ENCODE results near the gene CRTC1. TPM values are rescaled to one million over a fixed set of nuclear protein-coding genes. Genes with fewer than 3 reads are reported as not detected.
A peak's percentile ranks its signal among the peaks of the same experiment; 100 is the strongest.

CRTC1 gene
- total and polyA plus RNA-seq, 2 of the 13 experiments (the other 11 are each of a cell fraction or from before 2014, with no cell fraction given) = 2.0 to 2.7 TPM

DNA sequence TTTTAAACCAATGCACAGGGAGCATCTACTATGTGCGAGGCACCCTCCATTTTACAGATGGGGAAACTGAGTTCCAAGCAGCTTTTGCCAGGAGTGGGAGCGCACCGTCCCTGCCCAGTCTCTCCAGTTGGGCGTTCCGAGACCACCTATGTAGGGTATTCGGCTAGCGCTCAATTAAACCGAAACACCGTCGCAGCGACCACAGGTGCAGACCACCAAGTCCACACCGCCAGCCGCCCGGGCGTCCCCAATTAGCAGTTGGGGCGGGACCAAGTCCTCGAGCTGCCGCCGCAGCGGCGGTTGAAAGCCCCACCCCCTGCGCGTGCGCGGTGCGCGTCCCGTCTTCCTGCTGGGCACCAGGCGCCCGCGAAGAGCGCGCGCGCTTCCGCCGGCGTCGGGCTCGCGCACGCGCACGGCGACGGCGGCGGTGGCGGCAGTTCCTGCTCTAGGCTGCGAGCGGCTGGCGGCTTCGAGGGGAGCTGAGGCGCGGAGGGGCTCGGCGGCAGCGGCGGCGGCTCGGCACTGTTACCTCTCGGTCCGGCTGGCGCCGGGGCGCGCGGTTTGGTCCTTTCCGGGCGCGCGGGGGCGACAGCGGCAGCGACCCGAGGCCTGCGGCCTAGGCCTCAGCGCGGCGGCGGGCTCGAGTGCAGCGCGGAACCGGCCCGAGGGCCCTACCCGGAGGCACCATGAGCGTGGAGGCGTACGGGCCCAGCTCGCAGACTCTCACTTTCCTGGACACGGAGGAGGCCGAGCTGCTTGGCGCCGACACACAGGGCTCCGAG is 148.2 kb downstream of the CRTC1 start, which contains the start of gene UPF1 (continued):
- TF ChIP-seq NFKBIZ (CRISPR knock-in tag; IDR thresholded peaks at IDR 0.05) (no peak), MIER2 (CRISPR knock-in tag; IDR thresholded peaks at IDR 0.05) (no peak), KAT8 (CRISPR knock-in tag; IDR thresholded peaks at IDR 0.05) (no peak), ZFYVE20 (CRISPR knock-in tag; IDR thresholded peaks at IDR 0.05; ENCODE audit: borderline replicate concordance, low read depth) (no peak), NFYB (CRISPR knock-in tag; IDR thresholded peaks at IDR 0.05) (no peak; the same call in 1 of the 2 replicates), SCMH1 (CRISPR knock-in tag; IDR thresholded peaks at IDR 0.05; ENCODE audit: borderline replicate concordance) (no peak), MAF1 (CRISPR knock-in tag; IDR thresholded peaks at IDR 0.05; ENCODE audit: borderline replicate concordance) (peak; percentile 75; the same call in 1 of the 2 replicates), ZFP82 (CRISPR knock-in tag; IDR thresholded peaks at IDR 0.05; ENCODE audit: borderline replicate concordance) (peak; percentile 80; the same call in 1 of the 2 replicates), ZNF468 (CRISPR knock-in tag; IDR thresholded peaks at IDR 0.05) (no peak), GABPB1 (CRISPR knock-in tag; IDR thresholded peaks at IDR 0.05) (peak; percentile 47), HMG20B (CRISPR knock-in tag; conservative IDR thresholded peaks at IDR 0.05) (no peak), ZBTB7B (CRISPR knock-in tag; IDR thresholded peaks at IDR 0.05) (peak; percentile 60; the same call in 1 of the 2 replicates), CENPT (CRISPR knock-in tag; IDR thresholded peaks at IDR 0.05; ENCODE audit: low read depth) (peak; percentile 78; the same call in 1 of the 2 replicates), SRSF4 (IDR thresholded peaks at IDR 0.05; ENCODE audit: low read depth, low read length, poor library complexity, severe bottlenecking) (no peak), ARNT2 (CRISPR knock-in tag; IDR thresholded peaks at IDR 0.05; ENCODE audit: low read depth) (peak; percentile 88), YEATS4 (CRISPR knock-in tag; IDR thresholded peaks at IDR 0.05; ENCODE audit: borderline replicate concordance) (peak; percentile 68)
- TF ChIP-seq, protein P1, sequence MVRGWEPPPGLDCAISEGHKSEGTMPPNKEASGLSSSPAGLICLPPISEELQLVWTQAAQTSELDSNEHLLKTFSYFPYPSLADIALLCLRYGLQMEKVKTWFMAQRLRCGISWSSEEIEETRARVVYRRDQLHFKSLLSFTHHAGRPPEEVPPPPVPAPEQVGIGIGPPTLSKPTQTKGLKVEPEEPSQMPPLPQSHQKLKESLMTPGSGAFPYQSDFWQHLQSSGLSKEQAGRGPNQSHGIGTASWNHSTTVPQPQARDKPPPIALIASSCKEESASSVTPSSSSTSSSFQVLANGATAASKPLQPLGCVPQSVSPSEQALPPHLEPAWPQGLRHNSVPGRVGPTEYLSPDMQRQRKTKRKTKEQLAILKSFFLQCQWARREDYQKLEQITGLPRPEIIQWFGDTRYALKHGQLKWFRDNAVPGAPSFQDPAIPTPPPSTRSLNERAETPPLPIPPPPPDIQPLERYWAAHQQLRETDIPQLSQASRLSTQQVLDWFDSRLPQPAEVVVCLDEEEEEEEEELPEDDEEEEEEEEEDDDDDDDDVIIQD (CRISPR knock-in tag; IDR thresholded peaks at IDR 0.05; ENCODE audit: low read depth) = no peak
- TF ChIP-seq, protein P2, sequence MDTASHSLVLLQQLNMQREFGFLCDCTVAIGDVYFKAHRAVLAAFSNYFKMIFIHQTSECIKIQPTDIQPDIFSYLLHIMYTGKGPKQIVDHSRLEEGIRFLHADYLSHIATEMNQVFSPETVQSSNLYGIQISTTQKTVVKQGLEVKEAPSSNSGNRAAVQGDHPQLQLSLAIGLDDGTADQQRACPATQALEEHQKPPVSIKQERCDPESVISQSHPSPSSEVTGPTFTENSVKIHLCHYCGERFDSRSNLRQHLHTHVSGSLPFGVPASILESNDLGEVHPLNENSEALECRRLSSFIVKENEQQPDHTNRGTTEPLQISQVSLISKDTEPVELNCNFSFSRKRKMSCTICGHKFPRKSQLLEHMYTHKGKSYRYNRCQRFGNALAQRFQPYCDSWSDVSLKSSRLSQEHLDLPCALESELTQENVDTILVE (CRISPR knock-in tag; IDR thresholded peaks at IDR 0.05) = no peak
- TF ChIP-seq, protein P3, sequence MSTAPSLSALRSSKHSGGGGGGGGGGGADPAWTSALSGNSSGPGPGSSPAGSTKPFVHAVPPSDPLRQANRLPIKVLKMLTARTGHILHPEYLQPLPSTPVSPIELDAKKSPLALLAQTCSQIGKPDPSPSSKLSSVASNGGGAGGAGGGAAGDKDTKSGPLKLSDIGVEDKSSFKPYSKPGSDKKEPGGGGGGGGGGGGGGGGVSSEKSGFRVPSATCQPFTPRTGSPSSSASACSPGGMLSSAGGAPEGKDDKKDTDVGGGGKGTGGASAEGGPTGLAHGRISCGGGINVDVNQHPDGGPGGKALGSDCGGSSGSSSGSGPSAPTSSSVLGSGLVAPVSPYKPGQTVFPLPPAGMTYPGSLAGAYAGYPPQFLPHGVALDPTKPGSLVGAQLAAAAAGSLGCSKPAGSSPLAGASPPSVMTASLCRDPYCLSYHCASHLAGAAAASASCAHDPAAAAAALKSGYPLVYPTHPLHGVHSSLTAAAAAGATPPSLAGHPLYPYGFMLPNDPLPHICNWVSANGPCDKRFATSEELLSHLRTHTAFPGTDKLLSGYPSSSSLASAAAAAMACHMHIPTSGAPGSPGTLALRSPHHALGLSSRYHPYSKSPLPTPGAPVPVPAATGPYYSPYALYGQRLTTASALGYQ (CRISPR knock-in tag; IDR thresholded peaks at IDR 0.05) = no peak
- TF ChIP-seq, protein P4, sequence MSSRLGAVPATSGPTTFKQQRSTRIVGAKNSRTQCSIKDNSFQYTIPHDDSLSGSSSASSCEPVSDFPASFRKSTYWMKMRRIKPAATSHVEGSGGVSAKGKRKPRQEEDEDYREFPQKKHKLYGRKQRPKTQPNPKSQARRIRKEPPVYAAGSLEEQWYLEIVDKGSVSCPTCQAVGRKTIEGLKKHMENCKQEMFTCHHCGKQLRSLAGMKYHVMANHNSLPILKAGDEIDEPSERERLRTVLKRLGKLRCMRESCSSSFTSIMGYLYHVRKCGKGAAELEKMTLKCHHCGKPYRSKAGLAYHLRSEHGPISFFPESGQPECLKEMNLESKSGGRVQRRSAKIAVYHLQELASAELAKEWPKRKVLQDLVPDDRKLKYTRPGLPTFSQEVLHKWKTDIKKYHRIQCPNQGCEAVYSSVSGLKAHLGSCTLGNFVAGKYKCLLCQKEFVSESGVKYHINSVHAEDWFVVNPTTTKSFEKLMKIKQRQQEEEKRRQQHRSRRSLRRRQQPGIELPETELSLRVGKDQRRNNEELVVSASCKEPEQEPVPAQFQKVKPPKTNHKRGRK (CRISPR knock-in tag; IDR thresholded peaks at IDR 0.05) = no peak

Measured in HepG2 (cell line).